KMS-11 (cell line): Measurements from ENCODE around the gene BOD1.

Experiments
- H2AFZ ChIP-seq: fragments of 200-600 bp; sonication (generic); 2 replicates; pipeline ENCODE4 v1.6.1; 2016; ENCODE audit warnings: antibody characterized with exemption, mixed run types, low read depth
- H3K27ac ChIP-seq: fragments of 200-600 bp; sonication (generic); 2 replicates; pipeline ENCODE4 v1.6.1; 2016; ENCODE audit warnings: mild to moderate bottlenecking, mixed run types
- H3K27me3 ChIP-seq: fragments of 200-600 bp; sonication (generic); 2 replicates; pipeline ENCODE4 v1.6.1; 2017; ENCODE audit warnings: mild to moderate bottlenecking, low read depth, mixed run types, moderate library complexity; ENCODE audit not compliant: insufficient read depth
- H3K36me3 ChIP-seq: fragments of 200-600 bp; sonication (generic); 2 replicates; pipeline ENCODE4 v1.6.1; 2017; ENCODE audit warnings: mild to moderate bottlenecking, mixed run types; ENCODE audit not compliant: insufficient read depth
- H3K4me1 ChIP-seq: fragments of 200-600 bp; sonication (generic); 2 replicates; pipeline ENCODE4 v1.6.1; 2016; ENCODE audit warnings: mild to moderate bottlenecking, low read depth, mixed run types; ENCODE audit not compliant: poor library complexity, severe bottlenecking
- H3K4me2 ChIP-seq: fragments of 200-600 bp; sonication (generic); 2 replicates; pipeline ENCODE4 v1.7.0; 2016; ENCODE audit warnings: mild to moderate bottlenecking, mixed run types
- H3K4me3 ChIP-seq: fragments of 200-600 bp; sonication (generic); IDR thresholded peaks from 2 replicates; pipeline ENCODE4 v1.6.1; 2017; ENCODE audit warnings: low read depth, low read length, mixed read lengths; ENCODE audit not compliant: insufficient read depth
- H3K79me2 ChIP-seq: fragments of 200-600 bp; sonication (generic); 2 replicates; pipeline ENCODE4 v1.6.1; 2016; ENCODE audit warnings: low read depth, mixed run types; ENCODE audit not compliant: insufficient read depth
- H3K9ac ChIP-seq: fragments of 200-600 bp; sonication (generic); 2 replicates; pipeline ENCODE4 v1.6.1; 2016; ENCODE audit warnings: mild to moderate bottlenecking, mixed run types
- H4K20me1 ChIP-seq: fragments of 200-600 bp; sonication (generic); 2 replicates; pipeline ENCODE4 v1.6.1; 2016; ENCODE audit warnings: mild to moderate bottlenecking, mixed run types; ENCODE audit not compliant: insufficient read depth
- CTCF ChIP-seq: fragments of 200-600 bp; sonication (generic); conservative IDR thresholded peaks from 2 replicates; pipeline ENCODE4 v1.6.1; 2017; ENCODE audit warnings: low read depth, mild to moderate bottlenecking, antibody characterized with exemption, low read length, moderate library complexity, mixed read lengths

The BOD1 gene

DNA sequence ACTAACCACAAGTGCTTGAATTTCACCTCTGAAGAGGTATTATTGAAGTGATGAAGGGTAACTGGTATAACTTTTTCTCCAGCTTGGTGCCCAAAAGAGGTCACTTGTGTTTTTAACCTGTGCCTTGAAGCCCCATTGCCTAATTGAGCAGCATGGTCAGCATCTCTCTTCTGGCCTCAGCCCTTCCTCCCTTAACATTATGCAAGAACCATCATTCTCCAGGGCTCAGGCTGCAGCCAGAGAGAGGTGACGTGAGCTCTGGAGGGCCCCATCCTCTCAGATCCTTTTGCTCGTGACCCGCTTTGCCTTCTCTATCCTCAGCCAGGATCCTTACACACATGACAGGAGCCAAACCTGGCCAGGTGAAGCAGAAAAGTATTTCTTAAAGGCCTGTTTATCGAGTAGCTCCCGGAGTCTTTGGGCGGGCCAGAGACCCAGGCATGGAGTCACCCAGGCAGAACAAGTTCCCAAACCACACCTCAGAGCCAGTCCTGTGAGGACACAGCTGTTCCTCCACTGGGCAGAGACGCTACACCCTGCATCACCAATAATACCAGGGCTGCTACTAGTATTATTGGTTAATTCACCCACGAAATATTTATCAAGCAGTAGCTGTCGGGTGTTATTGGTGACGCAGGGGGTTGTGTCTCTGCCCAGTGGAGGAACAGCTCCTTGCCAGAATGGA is 29.6 kb upstream of the BOD1 start:
- H3K36me3 ChIP-seq, result no peaks in the 10 kb centered on the region
- no peak overlapping the region for H3K4me3 ChIP-seq
- no peak overlapping the region for H2AFZ ChIP-seq
- no peak overlapping the region for H3K27ac ChIP-seq
- no peak overlapping the region for H3K9ac ChIP-seq
- H3K4me2 ChIP-seq, result no peak overlapping the region
- TF ChIP-seq CTCF, result no peak
- no peaks in the 10 kb centered on the region for H3K27me3 ChIP-seq
- H3K79me2 ChIP-seq, result no peaks in the 10 kb centered on the region
- H4K20me1 ChIP-seq, result no peaks in the 10 kb centered on the region
- H3K4me1 ChIP-seq, result no peaks in the 10 kb centered on the region

DNA sequence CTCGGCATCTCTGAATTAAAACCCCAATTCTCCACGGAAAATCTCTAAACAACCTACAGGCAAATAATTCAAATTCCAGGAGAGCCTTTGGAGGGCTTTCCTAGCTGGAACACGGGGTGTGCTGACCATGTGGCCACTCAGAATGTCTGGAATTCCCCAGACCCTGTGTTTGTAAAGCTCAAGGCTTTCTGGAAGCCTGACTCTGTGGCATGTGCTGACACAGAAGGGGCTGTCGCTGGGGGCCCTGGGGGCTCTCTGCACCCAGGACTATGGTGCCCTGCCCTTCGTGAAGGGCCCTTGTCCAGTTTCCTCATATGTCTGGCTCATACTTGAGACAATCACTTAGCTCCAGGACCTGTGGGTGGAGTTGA is 29.0 kb upstream of the BOD1 start:
- H3K4me2 ChIP-seq, result no peak overlapping the region
- H3K27me3 ChIP-seq, result no peaks in the 10 kb centered on the region
- H3K4me1 ChIP-seq, result no peaks in the 10 kb centered on the region
- H3K9ac ChIP-seq, result no peak overlapping the region
- no peak overlapping the region for H3K4me3 ChIP-seq
- no peak for TF ChIP-seq CTCF
- H3K79me2 ChIP-seq, result no peaks in the 10 kb centered on the region
- H4K20me1 ChIP-seq, result no peaks in the 10 kb centered on the region
- no peak overlapping the region for H3K27ac ChIP-seq
- no peaks in the 10 kb centered on the region for H3K36me3 ChIP-seq
- H2AFZ ChIP-seq, result no peak overlapping the region

- no peaks in the 10 kb centered on the region for H3K27me3 ChIP-seq
- TF ChIP-seq CTCF, result no peak
- no peaks in the 10 kb centered on the region for H3K79me2 ChIP-seq
- H2AFZ ChIP-seq, result no peak overlapping the region
- no peak overlapping the region for H3K9ac ChIP-seq
- no peaks in the 10 kb centered on the region for H3K36me3 ChIP-seq
- no peak overlapping the region for H3K27ac ChIP-seq
- no peaks in the 10 kb centered on the region for H3K4me1 ChIP-seq
- no peak overlapping the region for H3K4me3 ChIP-seq
- H3K4me2 ChIP-seq, result no peak overlapping the region
- no peaks in the 10 kb centered on the region for H4K20me1 ChIP-seq
Observed at GRCh38 chr5:173644673-173645436, 28.4 kb upstream of the BOD1 start.

DNA sequence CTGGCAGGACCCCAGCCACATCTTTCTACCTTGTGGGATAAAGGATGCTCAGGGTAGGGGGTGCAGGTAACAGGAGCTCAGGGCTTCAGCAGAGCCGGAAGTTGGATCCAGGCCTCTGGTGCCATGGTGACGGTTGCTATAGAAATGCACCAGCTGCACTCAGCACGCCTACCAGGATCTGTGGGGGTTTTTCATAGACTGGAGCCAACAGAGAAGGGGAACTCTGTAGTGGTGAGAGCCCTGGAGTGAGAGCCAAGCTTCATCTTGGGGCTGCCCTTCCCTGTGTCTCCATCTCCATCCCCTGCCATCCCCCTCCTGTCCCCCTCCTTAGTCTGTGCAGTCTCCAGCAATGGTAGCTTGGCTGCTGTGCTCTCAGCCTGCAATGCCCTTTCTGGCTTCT is 27.5 kb upstream of the BOD1 start:
- no peak overlapping the region for H3K4me3 ChIP-seq
- no peaks in the 10 kb centered on the region for H3K4me1 ChIP-seq
- no peaks in the 10 kb centered on the region for H3K36me3 ChIP-seq
- no peak overlapping the region for H3K9ac ChIP-seq
- no peak for TF ChIP-seq CTCF
- H3K27me3 ChIP-seq, result no peaks in the 10 kb centered on the region
- H3K79me2 ChIP-seq, result no peaks in the 10 kb centered on the region
- no peak overlapping the region for H3K4me2 ChIP-seq
- H4K20me1 ChIP-seq, result no peaks in the 10 kb centered on the region
- H3K27ac ChIP-seq, result no peak overlapping the region
- no peak overlapping the region for H2AFZ ChIP-seq
